ENCODE results near the gene RPTN.

The RPTN gene

DNA sequence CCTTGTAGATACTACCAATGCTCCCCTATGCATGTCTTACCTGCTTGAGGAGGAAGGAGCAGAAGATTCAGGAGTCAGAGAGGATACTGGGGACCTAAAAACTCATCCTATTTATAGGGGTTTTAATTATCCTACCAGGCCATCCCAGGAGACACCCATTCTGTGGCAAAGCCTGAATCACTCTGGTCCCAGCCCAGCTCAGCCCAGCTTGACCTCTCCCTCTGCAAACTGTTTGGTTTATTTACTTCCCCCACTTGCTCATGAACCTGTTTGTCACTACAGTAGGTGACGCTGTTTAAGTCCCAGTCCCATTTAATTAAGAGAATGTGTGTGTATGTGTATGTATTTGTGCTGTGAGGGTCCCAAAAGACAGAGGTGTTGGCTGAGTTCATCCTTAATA, at the start of gene RPTN:
Gene RPTN, minus strand, starts transcription at position 85 of the 400 bp plus-strand sequence. CDS start 1,339 bp downstream, outside the sequence.
- H3K4me3 ChIP-seq (ENCODE audit: control insufficient read depth, low read depth, low read length) = no peak within 1 kb of the TSS
- DNase-seq (ENCODE audit: low read depth) = no peak
- TF ChIP-seq, protein P1, sequence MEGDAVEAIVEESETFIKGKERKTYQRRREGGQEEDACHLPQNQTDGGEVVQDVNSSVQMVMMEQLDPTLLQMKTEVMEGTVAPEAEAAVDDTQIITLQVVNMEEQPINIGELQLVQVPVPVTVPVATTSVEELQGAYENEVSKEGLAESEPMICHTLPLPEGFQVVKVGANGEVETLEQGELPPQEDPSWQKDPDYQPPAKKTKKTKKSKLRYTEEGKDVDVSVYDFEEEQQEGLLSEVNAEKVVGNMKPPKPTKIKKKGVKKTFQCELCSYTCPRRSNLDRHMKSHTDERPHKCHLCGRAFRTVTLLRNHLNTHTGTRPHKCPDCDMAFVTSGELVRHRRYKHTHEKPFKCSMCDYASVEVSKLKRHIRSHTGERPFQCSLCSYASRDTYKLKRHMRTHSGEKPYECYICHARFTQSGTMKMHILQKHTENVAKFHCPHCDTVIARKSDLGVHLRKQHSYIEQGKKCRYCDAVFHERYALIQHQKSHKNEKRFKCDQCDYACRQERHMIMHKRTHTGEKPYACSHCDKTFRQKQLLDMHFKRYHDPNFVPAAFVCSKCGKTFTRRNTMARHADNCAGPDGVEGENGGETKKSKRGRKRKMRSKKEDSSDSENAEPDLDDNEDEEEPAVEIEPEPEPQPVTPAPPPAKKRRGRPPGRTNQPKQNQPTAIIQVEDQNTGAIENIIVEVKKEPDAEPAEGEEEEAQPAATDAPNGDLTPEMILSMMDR (conservative IDR thresholded peaks at IDR 0.05; ENCODE audit: control insufficient read depth, insufficient read depth, low read depth, low read length) = no peak

- no peak overlapping the region for H3K4me3 ChIP-seq (ENCODE audit: control insufficient read depth, low read depth, low read length)
- no peak for DNase-seq (ENCODE audit: low read depth)
- TF ChIP-seq, protein P1 (conservative IDR thresholded peaks at IDR 0.05; ENCODE audit: control insufficient read depth, insufficient read depth, low read depth, low read length) = no peak
These were observed 40.0 kb upstream of the RPTN start for GRCh38 chr1:152198982-152199381.

GRCh38 chr1:152197361-152197941, 38.4 kb upstream of the RPTN start:
- TF ChIP-seq, protein P1 (conservative IDR thresholded peaks at IDR 0.05; ENCODE audit: control insufficient read depth, insufficient read depth, low read depth, low read length) = no peak
- no peak for DNase-seq (ENCODE audit: low read depth)

DNA sequence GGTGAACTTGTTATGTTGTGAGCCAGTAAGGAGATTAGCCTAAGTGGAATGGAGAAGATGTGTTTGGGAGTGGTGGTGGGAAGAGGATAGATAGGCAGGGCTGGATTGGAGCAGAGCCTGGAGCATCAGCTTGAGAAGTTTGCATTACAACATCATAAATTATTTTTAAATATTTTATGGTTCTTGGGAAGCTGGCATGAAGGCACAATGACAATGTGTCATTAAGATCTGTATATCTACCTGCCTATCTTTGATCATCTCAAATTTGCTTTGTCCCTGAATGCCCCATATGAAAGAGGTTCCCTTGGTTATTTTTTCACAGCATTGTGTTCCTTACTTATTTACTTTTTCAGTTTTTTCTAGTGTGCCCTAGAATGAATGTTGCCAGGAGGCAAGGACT, 32.7 kb upstream of the RPTN start:
- TF ChIP-seq, protein P1 (conservative IDR thresholded peaks at IDR 0.05; ENCODE audit: control insufficient read depth, insufficient read depth, low read depth, low read length) = no peak
- H3K4me3 ChIP-seq (ENCODE audit: control insufficient read depth, low read depth, low read length) = no peak overlapping the region

More at GRCh38 chr1:152197361-152197941, 38.4 kb upstream of the RPTN start:
- H3K4me3 ChIP-seq (ENCODE audit: control insufficient read depth, low read depth, low read length) = no peak overlapping the region

GRCh38 chr1:152191260-152191659, 32.2 kb upstream of the RPTN start:
- no peak overlapping the region for H3K4me3 ChIP-seq (ENCODE audit: control insufficient read depth, low read depth, low read length)
- no peak for DNase-seq (ENCODE audit: low read depth)
- TF ChIP-seq, protein P1 (conservative IDR thresholded peaks at IDR 0.05; ENCODE audit: control insufficient read depth, insufficient read depth, low read depth, low read length) = no peak

More for the DNA sequence above, 32.7 kb upstream of the RPTN start:
- DNase-seq (ENCODE audit: low read depth) = no peak

- peak; percentile 85 for DNase-seq (ENCODE audit: low read depth)
- no peak overlapping the region for H3K4me3 ChIP-seq (ENCODE audit: control insufficient read depth, low read depth, low read length)
- TF ChIP-seq, protein P1 (conservative IDR thresholded peaks at IDR 0.05; ENCODE audit: control insufficient read depth, insufficient read depth, low read depth, low read length) = no peak
These were observed 31.6 kb upstream of the RPTN start for GRCh38 chr1:152190589-152190988.
